IMR-90 (cell line): ENCODE measurements around the gene ASPHD2. TPM values are rescaled to one million over a fixed set of nuclear protein-coding genes. Genes with fewer than 3 reads are reported as not detected.
A peak's percentile ranks its signal among the peaks of the same experiment; 100 is the strongest.

Source experiments
- ATAC-seq: fragments of 200-7000 bp; cut with Tn5 transposase; 2 replicates; pipeline ENCODE4 v1.9.1; 2020; ENCODE audit warnings: low read depth, mild to moderate bottlenecking, moderate library complexity
- BruUV-seq: library from RNA; stranded (reverse); fragments of 400-500 nt; replicated peaks from 2 replicates; lab custom pipeline; 2021; lab: Mats Ljungman, UMichigan
- CTCF ChIA-PET: fragments of 300-600 bp; formaldehyde crosslinking; extraction: SDS; loops from one replicate; lab custom pipeline; 2021; ENCODE audit warnings: antibody characterized with exemption; lab: Yijun Ruan, JAX
- POLR2A ChIA-PET: fragments of 300-600 bp; sonication (Branson Sonifier 250); formaldehyde crosslinking; loops from one replicate; lab custom pipeline; 2022; ENCODE audit warnings: antibody characterized with exemption; ENCODE audit not compliant: unreplicated experiment; lab: Charles Lee
- DNase-seq: peaks from one replicate; pipeline ENCODE4 v3.0.0; 2013
- H2AFZ ChIP-seq: replicated peaks from 2 replicates; pipeline ENCODE3; 2013; ENCODE audit warnings: low read length, mild to moderate bottlenecking; ENCODE audit not compliant: poor library complexity
- H2AK5ac ChIP-seq: 2 replicates; pipeline ENCODE4 v1.6.1; 2013; ENCODE audit warnings: low read depth, low read length, inconsistent platforms
- H2AK9ac ChIP-seq: replicated peaks from 2 replicates; pipeline ENCODE3; 2013; ENCODE audit warnings: mild to moderate bottlenecking, low read depth, low read length, moderate library complexity; ENCODE audit not compliant: poor library complexity
- H2BK120ac ChIP-seq: 2 replicates; pipeline ENCODE4 v1.6.1; 2013; ENCODE audit warnings: low read depth, low read length, inconsistent platforms
- H2BK15ac ChIP-seq: 3 replicates; pipeline ENCODE4 v1.6.1; 2013; ENCODE audit warnings: low read depth, low read length, inconsistent platforms
- H2BK20ac ChIP-seq: 2 replicates; pipeline ENCODE4 v1.6.1; 2013; ENCODE audit warnings: low read depth, mild to moderate bottlenecking, inconsistent platforms, low read length, moderate library complexity
- H2BK5ac ChIP-seq: 2 replicates; pipeline ENCODE4 v1.6.1; 2013; ENCODE audit warnings: mild to moderate bottlenecking, low read depth, low read length, inconsistent platforms; ENCODE audit not compliant: poor library complexity, severe bottlenecking
- H3K14ac ChIP-seq: replicated peaks from 2 replicates; pipeline ENCODE4 v1.6.1; 2013; ENCODE audit warnings: low read depth, low read length, inconsistent platforms
- H3K18ac ChIP-seq: 2 replicates; pipeline ENCODE4 v1.6.1; 2013; ENCODE audit warnings: low read depth, low read length, control low read depth
- H3K23ac ChIP-seq: 2 replicates; pipeline ENCODE4 v1.6.1; 2013; ENCODE audit warnings: low read depth, low read length, inconsistent platforms
- H3K27ac ChIP-seq: 2 replicates; pipeline ENCODE4 v1.5.1; 2013; ENCODE audit warnings: mild to moderate bottlenecking, control low read depth, low read length; ENCODE audit not compliant: insufficient read depth
- H3K27me3 ChIP-seq: 2 replicates; pipeline ENCODE4 v1.6.1; 2013; ENCODE audit warnings: low read length; ENCODE audit not compliant: control insufficient read depth, insufficient read depth
- H3K36me3 ChIP-seq: 2 replicates; pipeline ENCODE4 v1.6.1; 2013; ENCODE audit warnings: low read length, mixed read lengths; ENCODE audit not compliant: control insufficient read depth, insufficient read depth
- H3K4ac ChIP-seq: 2 replicates; pipeline ENCODE4 v1.6.1; 2013; ENCODE audit warnings: low read depth, low read length, inconsistent platforms
- H3K4me1 ChIP-seq: 2 replicates; pipeline ENCODE4 v1.6.1; 2013; ENCODE audit warnings: low read length, mixed read lengths; ENCODE audit not compliant: control insufficient read depth, insufficient read depth
- H3K4me2 ChIP-seq: 2 replicates; pipeline ENCODE4 v1.6.1; 2013; ENCODE audit warnings: low read depth, mild to moderate bottlenecking, control low read depth, low read length, moderate library complexity
- H3K4me3 ChIP-seq: 2 replicates; pipeline ENCODE4 v1.5.1; 2013; ENCODE audit warnings: low read depth, mild to moderate bottlenecking, control low read depth, low read length, moderate library complexity; ENCODE audit not compliant: insufficient read depth
- H3K56ac ChIP-seq: 2 replicates; pipeline ENCODE4 v1.6.1; 2013; ENCODE audit warnings: low read length, inconsistent platforms; ENCODE audit not compliant: insufficient read depth; ENCODE audit errors: extremely low read depth
- H3K79me1 ChIP-seq, 2 experiments: 2 replicates each; pipeline ENCODE4 v1.6.1; 2013; ENCODE audit warnings: low read length in 2 of 2, inconsistent platforms in 1 of 2, low read depth in 1 of 2
- H3K9ac ChIP-seq: 2 replicates; pipeline ENCODE4 v1.6.1; 2013; ENCODE audit warnings: low read depth, low read length, control low read depth
- H3K9me1 ChIP-seq: 2 replicates; pipeline ENCODE4 v1.6.1; 2013; ENCODE audit warnings: low read length, inconsistent platforms; ENCODE audit not compliant: insufficient read depth
- H3K9me3 ChIP-seq: 2 replicates; pipeline ENCODE4 v1.6.1; 2013; ENCODE audit warnings: low read length; ENCODE audit not compliant: control insufficient read depth, insufficient read depth
- H4K20me1 ChIP-seq: 2 replicates; pipeline ENCODE4 v1.6.1; 2013; ENCODE audit warnings: low read length, inconsistent platforms; ENCODE audit not compliant: insufficient read depth
- H4K5ac ChIP-seq: 2 replicates; pipeline ENCODE4 v1.6.1; 2013; ENCODE audit warnings: mild to moderate bottlenecking, low read depth, low read length, control low read depth
- H4K8ac ChIP-seq, 2 experiments: 2 replicates each; pipeline ENCODE4 v1.6.1; 2013; ENCODE audit warnings: low read depth in 2 of 2, low read length in 2 of 2, control low read depth in 1 of 2, inconsistent platforms in 1 of 2
- H4K91ac ChIP-seq: 2 replicates; pipeline ENCODE4 v1.6.1; 2013; ENCODE audit warnings: low read depth, low read length, inconsistent platforms; ENCODE audit not compliant: insufficient read depth
- ELK1 ChIP-seq: fragments of 150-350 bp; IDR thresholded peaks from 2 replicates; pipeline ENCODE4 v1.6.1; 2016; ENCODE audit warnings: low read depth, mild to moderate bottlenecking, low read length, moderate library complexity, borderline replicate concordance
- MAZ ChIP-seq: IDR thresholded peaks from 2 replicates; pipeline ENCODE4 v1.6.1; 2012; ENCODE audit warnings: low read depth, mild to moderate bottlenecking, low read length, improper control_type of control experiment, moderate library complexity, borderline replicate concordance
- NFE2L2 ChIP-seq: fragments of 150-350 bp; IDR thresholded peaks from 2 replicates; pipeline ENCODE4 v1.6.1; 2016; ENCODE audit warnings: low read depth, mild to moderate bottlenecking, low read length
- RAD21 ChIP-seq: IDR thresholded peaks from 2 replicates; pipeline ENCODE4 v1.6.1; 2012; ENCODE audit warnings: low read length, improper control_type of control experiment
- RFX5 ChIP-seq: IDR thresholded peaks from 2 replicates; pipeline ENCODE4 v1.8.0; 2012; ENCODE audit warnings: low read depth, mild to moderate bottlenecking, low read length, moderate library complexity
- SMC3 ChIP-seq: fragments of 150-350 bp; IDR thresholded peaks from 2 replicates; pipeline ENCODE4 v1.6.1; 2016; ENCODE audit warnings: low read depth, mild to moderate bottlenecking, antibody characterized with exemption, low read length, moderate library complexity
- WGBS, 2 experiments: methylation state at CpG; one replicate each; pipeline versions ENCODE4 v1.1.5 to v1.1.7; 2013; ENCODE audit warnings: missing lambda C conversion rate in 2 of 2; ENCODE audit not compliant: insufficient read length in 1 of 2; ENCODE audit errors: extremely low coverage in 2 of 2; 5-methylcytosine and 5-hydroxymethylcytosine counted together
- dilution Hi-C: fragments of 300-500 bp; cut with HindIII; formaldehyde crosslinking; loops from one replicate; pipeline ENCODE4 v1.14.3; 2018; ENCODE audit warnings: low sequenced_read_pairs; ENCODE audit not compliant: unreplicated experiment
- in situ Hi-C: fragments of 300-500 bp; cut with MboI; formaldehyde crosslinking; loops from 3 replicates; pipeline ENCODE4 v1.14.3; 2019; ENCODE audit warnings: low sequenced_read_pairs, inconsistent platforms, mixed read lengths
- intact Hi-C: fragments of 100-400 bp; cut with micrococcal nuclease; formaldehyde crosslinking; loops from 2 replicates; pipeline ENCODE4 v1.10.0; 2022
- polyA plus RNA-seq, 3 experiments: library from polyadenylated mRNA; depleted of rRNA; stranded (reverse); fragments of >200 nt; gene quantifications; 2 replicates each; pipeline ENCODE4 v1.2.3, GENCODE V29; 2012; ENCODE audit warnings: low replicate concordance in 1 of 3
- total RNA-seq: library from RNA; depleted of rRNA; stranded (reverse); fragments of >200 nt; gene quantifications from 2 replicates; pipeline ENCODE4 v1.2.3, GENCODE V29; 2012

ASPHD2 gene
- total and polyA plus RNA-seq, 2 of the 4 experiments (the other 2 are of a cell fraction): 1.3 to 1.4 TPM

DNA sequence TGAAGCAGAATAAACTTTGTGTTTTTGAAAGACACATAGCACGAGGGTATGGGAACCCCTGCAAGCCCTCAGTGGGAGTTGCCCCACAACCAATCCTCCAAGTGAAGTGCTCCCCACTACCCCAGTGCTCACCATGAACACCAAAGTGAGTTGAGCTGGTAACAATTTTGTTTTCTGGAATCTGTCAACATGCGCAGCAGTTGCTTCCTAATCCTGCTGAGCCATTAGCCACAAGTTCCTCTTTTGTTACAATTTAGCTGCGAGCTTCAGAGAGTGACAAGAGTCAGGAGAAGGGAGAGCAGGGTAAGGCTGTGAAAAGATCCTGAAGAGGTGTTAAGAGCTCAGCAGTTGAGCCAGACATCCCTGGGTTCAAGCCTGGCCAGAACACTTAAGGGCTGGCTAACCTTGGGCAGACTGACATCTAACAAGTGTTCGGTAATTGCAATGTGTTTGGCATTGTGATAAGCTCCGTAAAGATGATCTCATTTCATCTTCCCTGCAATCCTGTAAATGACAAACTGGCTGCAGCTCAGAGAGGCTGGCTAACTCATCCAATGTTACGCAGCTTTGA lies 24.1 kb upstream of the ASPHD2 start:
- no peak overlapping the region for H3K4me3 ChIP-seq
- no peak overlapping the region for H2BK20ac ChIP-seq
- H3K79me1 ChIP-seq: no peaks in the 10 kb centered on the region
- H2AK9ac ChIP-seq: no peak overlapping the region
- no peak overlapping the region for H4K8ac ChIP-seq
- H4K20me1 ChIP-seq: no peaks in the 10 kb centered on the region
- in situ Hi-C loops (loop anchor here (5.0 kb wide), 1 partner anchor 57 kb away; no protein-coding TSS in a partner anchor), intact Hi-C loops (no loop called here), dilution Hi-C loops (no loop called here)
- no peak overlapping the region for H2AK5ac ChIP-seq
- H2BK15ac ChIP-seq: no peak overlapping the region
- TF ChIP-seq RAD21 (no peak), MAZ (no peak), NFE2L2 (no peak), RFX5 (no peak), SMC3 (no peak), ELK1 (no peak)
- ChIA-PET POLR2A (no interaction called here), CTCF (no interaction called here)
- H3K9me1 ChIP-seq: no peaks in the 10 kb centered on the region
- no TSS peak for BruUV-seq
- no peak overlapping the region for H3K9ac ChIP-seq
- H3K18ac ChIP-seq: no peak overlapping the region
- WGBS, 2 experiments: no CpG with 5 or more reads among the region's 6 CpGs
- no peak for ATAC-seq
- H3K14ac ChIP-seq: no peak overlapping the region
- no peak overlapping the region for H4K91ac ChIP-seq
- peak overlapping the region; percentile 28 for H2AFZ ChIP-seq
- H3K23ac ChIP-seq: no peak overlapping the region
- peaks cover 23% of the 10 kb centered on the region for H3K27me3 ChIP-seq
- H3K4me1 ChIP-seq: no peaks in the 10 kb centered on the region
- no peak overlapping the region for H3K4ac ChIP-seq
- DNase-seq: no peak
- H3K9me3 ChIP-seq: no peaks in the 10 kb centered on the region
- no peaks in the 10 kb centered on the region for H3K36me3 ChIP-seq
- H3K56ac ChIP-seq: no peak overlapping the region
- no peak overlapping the region for H2BK5ac ChIP-seq
- H2BK120ac ChIP-seq: no peak overlapping the region
- no peak overlapping the region for H3K4me2 ChIP-seq
- H3K27ac ChIP-seq: no peak overlapping the region
- H4K5ac ChIP-seq: no peak overlapping the region
